SKM-1 treated with dmso at 0.1 percent for 144 hours (cell line): ENCODE measurements around the gene XPO1.

Source experiments
- DNase-seq: peaks from one replicate; lab custom pipeline; 2025; ENCODE audit not compliant: unreplicated experiment; lab: John Stamatoyannopoulos, UW

Gene XPO1

GRCh38 chr2:61437170-61437569 is 101.0 kb downstream of the XPO1 start:
- DNase-seq, result no peak

GRCh38 chr2:61436092-61436491 is 102.1 kb downstream of the XPO1 start:
- DNase-seq, result no peak

GRCh38 chr2:61435291-61435690 is 102.9 kb downstream of the XPO1 start:
- no peak for DNase-seq

GRCh38 chr2:61434314-61434713 is 103.8 kb downstream of the XPO1 start:
- peak; percentile 86 for DNase-seq

- no peak for DNase-seq
These were observed 104.5 kb downstream of the XPO1 start for GRCh38 chr2:61433606-61434005.

GRCh38 chr2:61432990-61433389 is 105.2 kb downstream of the XPO1 start:
- no peak for DNase-seq

GRCh38 chr2:61431345-61431744 is 106.8 kb downstream of the XPO1 start:
- DNase-seq, result no peak
